HL-60/S4 treated with phorbol 12-myristate 13-acetate at 8.2 ng/mL for 4 days and 3 days (cell line): ENCODE data around the gene KIAA1614.

Experiments
- in situ Hi-C: fragments of 300-500 bp; cut with MboI; formaldehyde crosslinking; loops from 2 replicates; pipeline ENCODE4 v1.15.0; 2022; ENCODE audit warnings: low sequenced_read_pairs

The KIAA1614 gene

DNA sequence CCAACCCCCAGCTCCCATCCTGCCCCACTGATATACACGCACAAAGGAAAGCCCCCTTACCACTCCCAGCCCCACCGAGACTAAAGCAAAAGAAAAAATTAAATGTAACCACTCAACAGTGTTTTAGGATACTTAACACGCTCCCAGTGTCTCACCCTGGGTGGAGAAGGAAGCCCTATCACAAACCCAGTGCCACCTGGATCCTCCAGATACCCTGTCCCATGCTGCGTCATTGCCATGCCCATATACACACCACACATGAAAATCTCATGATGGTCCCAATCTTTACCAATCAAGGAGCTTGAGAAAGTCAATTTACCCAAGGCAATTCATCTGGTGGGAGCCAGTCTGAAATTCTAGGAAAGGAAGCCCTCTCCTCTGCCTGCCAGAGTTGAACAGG, 11.2 kb downstream of the KIAA1614 start:
- in situ Hi-C loops, result no loop called here

DNA sequence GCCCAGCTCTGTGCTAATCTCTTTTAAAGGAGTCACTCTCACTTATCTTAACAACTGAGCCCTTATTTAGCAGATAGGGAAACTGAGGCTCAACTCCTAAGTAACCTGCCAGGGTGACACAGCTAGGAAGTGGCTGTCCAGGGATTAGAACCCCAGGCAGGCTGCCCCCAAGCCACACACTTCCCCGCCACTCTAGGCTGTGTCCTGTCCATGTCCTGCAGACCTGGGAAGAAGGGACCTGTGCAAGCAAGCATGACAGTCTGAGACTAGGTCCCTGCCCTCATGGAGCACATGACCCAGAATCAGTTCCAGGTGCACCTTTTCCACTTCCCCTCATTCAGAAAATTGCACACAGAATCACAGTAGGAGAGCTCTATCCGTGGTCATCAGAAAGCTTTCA, 12.2 kb downstream of the KIAA1614 start:
- in situ Hi-C loops, result no loop called here

DNA sequence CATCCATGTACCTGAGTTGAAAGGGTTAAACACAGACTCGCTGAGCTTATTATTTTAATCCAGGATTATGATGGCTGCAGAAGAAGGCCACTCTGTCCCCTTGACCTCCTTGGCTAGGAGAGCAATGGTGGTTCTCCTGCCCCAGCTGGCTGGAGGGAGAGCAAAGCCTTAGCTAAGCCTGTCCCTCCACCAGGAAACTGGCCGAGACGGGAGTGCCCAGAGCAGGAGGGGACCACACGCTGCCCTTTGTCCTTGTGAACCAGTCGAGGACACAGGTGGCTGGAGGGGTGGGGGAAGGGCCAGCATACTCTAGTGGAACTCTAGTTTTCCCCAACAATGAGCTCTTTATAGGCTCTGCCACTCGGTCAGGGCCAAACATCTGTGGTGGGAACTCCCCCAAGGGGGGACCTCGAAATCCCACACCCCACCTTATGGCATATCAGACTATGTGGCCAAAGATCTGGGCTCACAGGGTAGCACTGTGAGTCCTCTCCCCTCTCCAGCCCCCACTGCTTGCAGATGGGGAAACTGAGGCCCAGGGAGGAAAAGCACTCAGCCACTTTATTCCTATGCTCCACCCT, 12.9 kb downstream of the KIAA1614 start:
- in situ Hi-C loops, result no loop called here

DNA sequence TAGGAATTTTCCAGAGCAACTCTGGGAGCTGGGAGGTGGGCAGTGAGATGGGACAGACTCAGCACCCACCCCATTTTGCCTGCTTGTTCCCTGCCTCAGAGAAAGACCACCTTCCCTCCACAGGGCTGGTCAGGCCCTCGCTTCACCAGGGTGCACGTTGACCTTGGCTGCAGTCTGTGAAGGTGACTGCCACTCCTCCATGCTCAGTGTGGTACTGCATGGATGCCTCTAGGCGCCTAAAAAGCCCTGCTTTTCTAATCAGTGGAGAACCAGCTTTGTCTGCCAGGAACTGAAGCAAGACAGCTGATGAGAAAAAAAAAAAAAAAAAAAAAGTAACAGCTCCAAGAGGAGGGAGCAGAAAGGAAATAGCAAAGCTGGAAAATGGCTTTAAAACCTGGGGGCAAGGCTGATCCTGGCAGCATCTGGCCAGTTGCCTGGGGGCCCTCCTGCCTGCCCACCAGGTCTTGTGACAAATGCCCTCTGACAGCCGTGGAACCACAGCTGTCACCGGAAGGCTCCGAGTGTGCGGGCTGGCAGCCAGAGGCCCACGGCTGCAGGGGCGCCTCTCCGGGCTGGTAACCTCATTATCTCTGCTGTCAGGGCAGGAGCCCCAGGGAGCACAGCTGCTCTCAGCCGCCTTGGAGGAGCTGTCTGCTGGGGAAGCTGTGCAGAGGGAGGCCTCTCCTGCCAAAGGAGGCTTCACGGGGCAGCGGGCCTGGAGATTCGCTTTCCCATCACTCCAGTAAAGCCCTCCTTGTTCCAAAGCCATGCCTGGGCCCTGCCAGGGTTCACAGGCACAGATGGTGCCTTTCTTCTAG, 13.7 kb downstream of the KIAA1614 start:
- in situ Hi-C loops, result no loop called here

DNA sequence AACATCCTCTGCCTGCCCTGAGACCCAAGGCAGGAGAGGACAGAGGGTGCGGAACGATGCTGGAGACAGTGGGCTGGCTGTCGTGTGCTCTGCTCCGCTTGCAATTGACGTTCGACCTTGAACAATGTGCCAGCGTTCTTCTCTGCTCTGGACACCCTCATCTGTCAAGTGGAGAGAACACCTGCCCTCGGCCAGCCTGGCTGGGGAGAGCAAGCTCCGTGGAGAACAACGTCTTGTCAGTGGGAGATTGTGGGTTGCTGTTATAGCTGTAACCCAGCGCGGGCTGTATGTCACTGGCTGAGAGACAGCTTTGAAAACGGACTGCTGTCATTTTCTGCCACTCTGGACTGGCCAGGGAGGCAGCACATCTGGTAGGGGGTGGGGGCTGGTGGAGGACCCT, 14.7 kb downstream of the KIAA1614 start:
- in situ Hi-C loops, result no loop called here

DNA sequence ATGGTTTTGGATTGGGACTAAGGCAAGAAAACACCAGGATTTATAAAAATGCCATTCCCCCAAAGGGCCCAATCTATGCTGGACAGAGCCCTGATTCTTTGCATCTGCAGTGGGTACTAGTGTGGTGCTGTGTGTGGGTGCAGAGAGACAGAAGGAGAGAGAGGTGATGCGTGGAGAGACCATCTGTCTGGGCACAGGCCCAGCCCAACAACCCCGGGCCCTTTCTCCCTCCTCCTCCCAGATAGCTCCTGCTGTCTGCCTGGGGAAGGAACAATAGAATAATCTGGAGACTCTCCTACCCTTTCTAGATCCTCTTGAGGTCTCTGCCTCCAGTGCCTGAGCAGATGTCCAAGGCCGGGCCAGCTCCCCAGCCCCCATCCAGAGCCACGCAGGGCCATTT, 15.1 kb downstream of the KIAA1614 start:
- in situ Hi-C loops, result no loop called here

DNA sequence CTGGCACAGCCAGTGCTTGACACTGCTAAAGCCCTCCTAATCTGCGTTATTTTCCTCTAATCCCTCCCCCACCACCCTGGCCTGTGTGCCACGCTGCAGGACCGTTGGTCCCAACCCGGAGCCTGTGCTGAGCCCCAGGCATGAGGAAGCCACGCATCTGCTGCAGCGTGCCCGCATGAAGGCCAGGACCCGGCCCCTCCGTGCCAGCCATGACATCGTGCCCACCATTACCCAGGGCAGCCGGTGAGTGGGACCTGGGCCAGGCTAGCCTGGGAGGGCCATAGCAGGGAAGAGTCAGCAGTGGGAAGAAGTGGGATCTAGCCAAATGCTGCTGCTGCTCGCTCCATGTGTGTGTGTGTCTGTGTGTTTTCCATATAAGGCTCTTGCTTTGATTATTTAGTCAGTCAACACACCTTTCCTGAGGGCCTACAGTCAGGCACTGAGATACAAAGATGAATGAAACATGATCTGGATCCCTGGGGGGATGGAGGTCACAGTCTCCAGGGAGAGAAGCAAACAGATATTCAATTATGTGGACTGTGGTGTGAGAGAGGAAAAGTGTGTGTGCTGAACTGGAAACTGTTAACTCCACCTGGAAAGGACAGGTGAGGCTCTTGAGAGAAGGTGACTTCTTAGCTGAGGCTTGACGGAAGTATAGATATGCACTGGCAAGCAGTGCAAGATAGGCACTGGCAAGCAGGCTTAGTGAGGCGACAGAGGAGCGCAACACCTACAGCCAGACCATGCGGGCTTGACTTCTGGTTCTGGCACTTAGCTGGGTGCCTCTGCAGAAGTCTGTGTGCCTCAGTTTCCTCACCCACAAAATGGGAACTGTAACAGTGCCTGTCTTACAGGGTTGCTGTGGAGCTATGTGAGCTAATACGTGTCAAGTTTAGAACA, 15.9 kb downstream of the KIAA1614 start:
- in situ Hi-C loops, result no loop called here

DNA sequence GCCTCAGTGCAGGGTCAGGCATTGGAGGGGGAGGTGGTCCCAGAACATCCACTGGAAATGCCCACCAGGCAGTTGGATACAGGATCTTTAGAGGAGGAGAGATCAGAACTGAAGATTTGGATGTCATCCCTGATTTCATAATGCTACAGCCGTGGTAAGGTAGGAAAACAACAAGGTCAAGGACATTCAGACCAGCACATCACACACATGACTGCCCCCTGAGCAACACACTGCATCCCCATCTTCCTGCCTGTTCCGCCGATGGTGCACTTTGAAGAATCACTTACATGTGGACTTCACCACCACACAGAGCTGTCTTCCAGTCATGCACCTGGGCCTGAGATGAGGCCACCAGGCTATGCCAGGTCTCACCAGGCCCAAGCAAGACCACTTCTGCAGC, 16.7 kb downstream of the KIAA1614 start:
- in situ Hi-C loops, result no loop called here

DNA sequence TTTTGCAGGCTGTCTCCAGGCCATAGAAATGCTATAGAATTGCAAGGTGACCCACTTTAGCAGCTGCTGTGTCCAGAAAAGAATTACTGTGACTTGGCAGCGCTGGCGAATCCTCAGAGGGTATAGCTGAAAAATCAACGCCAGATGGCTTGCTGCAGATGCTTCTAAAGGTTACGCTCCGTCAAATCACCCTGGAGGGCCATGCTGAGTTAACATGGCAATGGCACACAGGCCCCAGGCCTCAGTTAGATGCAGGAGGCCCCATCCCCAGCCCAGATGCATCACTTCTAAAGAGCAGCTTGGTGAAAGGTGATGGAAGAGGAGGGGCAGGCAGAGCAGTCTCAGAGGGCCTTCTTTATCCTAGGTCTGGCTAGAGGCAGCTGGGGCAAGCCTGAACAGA, 18.0 kb downstream of the KIAA1614 start:
- in situ Hi-C loops, result no loop called here

DNA sequence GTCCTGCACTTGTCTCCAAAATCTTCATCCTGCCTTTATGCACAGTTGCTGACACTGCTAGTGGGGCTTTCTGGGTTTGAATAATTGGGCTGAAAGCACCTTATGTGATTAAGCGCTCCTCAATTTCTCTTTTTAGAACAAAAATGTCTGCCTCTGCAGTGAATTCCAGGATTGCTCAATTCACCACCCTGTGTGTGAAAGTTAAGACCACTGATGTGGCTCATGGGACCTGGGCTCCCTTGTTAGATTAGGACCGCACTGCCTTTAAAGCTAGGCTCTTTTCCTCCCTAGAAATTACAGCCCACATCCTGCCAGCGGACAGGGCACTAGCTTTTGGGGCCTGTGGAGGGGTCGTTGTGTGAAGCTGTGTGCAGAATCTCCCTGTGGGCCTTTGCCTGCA, 18.8 kb downstream of the KIAA1614 start:
- in situ Hi-C loops, result no loop called here

DNA sequence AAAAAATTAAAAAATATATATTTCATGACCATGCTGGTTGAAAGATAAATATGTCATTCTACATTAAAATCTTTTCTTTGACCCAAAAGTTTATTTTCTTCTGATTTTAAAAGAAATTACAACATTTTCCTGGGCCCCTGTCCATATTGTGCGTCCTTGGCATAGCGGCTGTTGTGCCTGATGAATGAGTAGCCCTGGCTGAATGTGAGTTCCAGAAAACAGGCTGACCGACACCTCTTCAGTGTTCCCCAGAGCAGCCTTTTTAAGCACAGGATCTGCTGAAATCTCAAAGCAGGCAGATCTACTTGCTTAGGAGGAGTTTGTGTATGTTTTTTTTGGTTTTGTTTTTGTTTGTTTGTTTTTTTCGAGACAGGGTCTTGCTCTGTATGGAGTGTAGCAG, 19.7 kb downstream of the KIAA1614 start:
- in situ Hi-C loops, result no loop called here

DNA sequence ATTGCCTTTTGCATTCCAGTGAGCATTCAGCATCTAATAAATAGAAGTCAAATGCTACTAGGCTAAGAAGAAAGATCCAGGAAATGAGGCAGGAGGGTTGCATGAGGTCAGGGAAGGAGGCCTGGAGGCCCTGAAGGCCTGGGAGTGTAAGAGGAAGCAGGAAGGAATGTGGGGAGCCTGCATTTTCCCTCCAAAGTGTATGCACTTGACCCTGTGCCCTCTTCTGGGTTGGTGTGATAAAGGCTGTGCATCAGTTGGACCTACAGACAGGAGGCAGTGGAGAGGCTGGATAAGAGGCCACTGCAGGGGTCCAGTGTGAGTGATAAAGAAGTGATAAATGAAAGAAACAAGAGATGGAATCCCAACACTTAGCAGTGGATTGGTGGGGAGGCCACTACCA, 20.4 kb downstream of the KIAA1614 start:
- in situ Hi-C loops, result no loop called here

DNA sequence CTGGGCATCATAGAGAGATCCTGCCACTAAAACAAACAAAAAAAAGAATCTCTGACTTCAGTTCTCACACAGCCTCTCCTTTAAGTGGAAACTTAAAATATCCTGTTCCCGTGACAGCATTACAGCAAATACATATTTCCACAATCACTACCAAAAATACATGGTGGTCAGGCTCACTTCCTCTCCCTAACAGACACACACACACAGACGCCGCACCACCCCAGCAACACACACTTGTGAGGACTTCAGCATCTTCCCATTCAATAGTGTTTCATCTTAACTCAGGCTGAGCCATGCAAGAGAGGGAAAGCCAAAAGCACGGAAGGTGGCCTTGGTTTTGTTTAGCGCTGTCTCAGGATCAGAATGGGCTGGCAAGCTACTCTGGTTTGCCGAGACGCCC, 21.9 kb downstream of the KIAA1614 start:
- in situ Hi-C loops, result no loop called here

DNA sequence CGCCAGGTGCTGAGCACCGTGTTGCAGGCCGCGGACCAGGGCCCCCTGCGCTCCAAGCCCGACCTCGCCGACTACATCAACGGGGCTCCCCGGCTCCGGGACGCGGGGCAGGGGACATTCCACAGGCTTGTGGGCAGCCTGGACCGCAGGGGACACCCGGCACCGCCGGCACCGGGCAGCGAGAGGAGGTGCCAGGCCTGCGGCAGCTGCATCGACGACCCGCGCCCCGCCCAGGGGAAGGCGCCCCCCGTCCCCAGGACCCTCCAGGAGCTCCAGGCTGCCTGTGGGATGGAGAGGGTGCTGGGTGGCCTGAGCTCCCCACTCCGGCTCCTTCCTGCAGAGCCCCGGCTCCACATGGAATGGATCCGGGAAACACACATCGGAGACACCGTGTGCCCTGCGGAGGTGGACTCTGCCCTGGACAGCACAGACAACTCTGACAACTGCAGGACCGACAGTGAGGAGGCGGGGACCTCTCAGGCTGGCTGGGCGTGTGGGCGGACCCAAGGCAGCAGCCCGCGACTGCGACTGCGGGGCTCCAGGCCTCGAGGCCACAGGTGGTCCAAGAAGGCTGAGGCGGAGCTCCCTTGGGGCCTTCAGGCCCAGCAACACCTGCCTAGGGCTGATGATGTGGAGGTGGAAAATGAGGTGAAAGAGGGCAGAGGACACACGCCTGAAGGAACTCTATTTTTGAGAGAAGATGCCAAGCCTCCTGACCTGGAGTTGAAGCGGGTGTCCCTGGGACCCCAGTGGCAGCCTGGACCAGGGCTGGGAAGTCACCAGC, 22.8 kb downstream of the KIAA1614 start:
- in situ Hi-C loops, result no loop called here

DNA sequence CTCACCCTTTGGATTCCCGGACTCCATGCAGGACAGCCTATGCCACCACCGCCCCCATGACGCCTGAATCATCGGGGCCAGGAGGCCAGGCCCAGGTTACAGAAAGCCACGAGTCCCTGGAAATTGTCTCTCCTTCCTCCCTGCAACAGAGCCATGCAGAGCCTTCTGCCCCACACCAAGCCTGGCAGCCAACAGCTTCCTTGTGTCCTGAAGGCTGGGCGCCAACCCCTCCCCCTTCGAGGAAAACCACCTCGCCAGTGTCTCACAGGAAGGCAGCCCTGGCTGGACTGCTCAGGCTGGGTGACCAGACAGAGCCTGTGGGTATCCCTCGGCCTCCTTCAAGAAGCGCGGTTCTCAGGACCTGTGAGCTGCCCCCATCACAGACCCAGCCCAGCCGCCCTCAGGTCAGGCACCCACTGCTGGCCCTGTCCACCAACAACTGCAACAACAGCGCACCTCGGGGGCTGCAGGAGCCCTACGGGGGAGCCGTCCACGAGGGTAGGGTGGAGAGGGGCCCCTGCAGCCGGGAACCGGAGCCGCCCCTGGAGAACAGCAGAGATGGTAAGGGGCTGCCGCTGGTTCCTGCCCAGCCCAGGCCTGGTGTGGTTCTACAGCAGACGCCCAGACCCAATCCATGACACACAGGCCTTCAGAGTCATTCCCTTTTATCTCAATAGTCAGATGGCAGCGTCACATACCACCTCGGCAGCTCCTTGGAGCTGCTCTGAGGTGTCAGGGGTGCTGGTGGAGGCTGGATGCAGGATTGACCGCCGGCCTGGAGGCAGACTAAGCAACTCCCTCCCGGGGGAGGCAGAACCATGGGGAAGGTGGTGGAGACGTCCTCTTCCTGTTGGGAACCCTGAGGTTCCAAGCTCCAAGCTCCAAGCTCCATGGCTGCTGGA, 23.7 kb downstream of the KIAA1614 start:
- in situ Hi-C loops, result no loop called here

DNA sequence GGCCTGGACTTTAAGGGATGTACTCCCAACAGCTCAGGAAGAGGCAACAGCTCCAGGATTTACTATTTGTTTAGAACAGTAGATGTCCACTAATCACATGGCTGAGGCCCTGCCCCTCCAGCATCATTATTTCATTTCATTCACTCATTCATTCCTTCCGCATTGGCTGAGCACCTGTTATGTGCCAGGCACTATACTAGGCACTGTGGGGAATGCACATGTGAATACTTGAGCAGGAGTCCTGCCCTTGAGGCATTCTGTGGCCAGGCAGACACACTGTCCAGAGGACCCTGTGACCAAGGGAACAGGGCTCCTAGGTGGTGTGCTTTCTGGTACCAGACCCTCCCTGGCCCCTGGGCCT, 24.3 kb downstream of the KIAA1614 start:
- in situ Hi-C loops, result no loop called here

DNA sequence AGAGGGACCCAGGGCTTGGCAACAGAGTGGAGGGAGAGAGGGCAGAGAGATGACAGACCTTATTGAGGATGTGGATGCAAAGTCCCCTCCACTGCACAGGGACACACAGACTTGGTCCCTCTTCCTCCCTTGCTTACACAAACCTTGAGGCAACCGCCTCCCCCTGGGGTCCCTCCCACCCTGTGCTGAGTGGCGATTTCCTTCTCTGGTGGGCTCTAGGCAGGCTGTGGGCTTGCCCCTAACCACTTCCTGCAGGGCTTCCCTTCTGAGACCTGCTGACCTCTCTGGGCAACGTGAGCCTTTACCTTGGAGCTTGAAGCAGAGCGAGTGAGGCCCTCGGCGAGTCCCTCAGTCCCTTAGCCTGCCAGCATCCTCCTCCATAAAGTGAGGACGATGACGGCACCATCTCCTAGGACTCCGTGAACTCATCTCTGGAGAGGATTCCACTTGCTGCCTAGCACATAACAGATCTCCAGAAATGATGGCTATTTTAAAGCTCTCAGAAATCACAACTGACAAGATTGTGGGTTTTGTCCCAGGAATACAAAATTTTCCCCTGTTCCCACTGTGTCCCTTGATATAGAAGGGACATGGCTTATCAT, 25.0 kb downstream of the KIAA1614 start:
- in situ Hi-C loops, result no loop called here

DNA sequence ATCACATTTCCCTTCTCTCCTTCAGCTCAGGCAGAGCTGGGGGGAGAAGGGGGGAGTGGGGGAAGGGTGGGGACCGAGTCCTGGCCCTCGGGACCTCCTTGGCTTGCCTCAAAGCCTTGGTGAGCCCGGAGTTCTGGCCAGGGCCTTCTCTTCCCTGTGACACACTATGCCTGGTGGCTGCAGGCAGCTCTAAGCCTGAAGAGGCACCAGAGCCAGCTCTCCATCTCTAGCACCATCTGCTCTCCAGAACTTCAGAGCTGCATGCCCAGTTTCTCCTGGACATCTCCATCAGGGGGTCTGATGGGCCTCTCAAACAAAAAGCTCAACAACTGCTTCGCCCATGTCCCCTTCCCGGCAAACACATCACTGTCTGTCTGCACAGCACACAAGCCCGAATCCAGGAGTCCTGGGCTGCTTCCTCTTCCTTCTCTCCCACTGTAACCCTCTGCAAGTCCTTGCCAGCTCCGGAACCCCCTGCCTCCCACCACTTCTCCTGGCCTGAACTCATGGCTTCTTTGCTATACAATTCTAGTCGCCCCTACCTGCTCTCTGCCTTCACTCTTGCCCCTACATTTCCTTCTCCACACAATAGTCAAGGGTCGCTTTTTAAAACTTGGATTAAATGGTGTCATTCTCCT, 26.5 kb downstream of the KIAA1614 start:
- in situ Hi-C loops, result no loop called here

DNA sequence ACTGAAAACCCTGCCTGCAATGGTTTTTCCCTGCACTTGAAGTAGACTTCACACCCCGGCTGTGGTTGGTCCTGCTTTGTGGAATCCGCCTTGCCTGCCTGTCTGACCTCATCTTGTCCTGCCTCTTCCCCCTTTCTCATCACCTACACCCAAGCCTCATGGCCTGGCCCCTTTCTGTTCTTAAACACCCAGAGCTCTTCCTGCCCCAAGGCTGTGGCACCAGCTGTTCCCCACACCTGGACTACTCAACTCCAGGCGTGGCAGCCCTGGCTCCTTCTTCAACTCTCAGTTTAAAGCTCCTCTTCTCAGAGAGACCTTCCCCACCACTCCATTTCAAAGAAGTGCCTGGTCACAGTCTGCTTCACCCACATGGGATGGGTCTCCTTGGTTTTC, 27.0 kb downstream of the KIAA1614 start:
- in situ Hi-C loops, result no loop called here
